Left lung (tissue), 10 donors: ENCODE measurements around the gene COX20. TPM values are rescaled to one million over a fixed set of nuclear protein-coding genes. Genes with fewer than 3 reads are reported as not detected.

Experiments
- ATAC-seq: fragments of 200-7000 bp; cut with Tn5 transposase; one replicate; pipeline ENCODE4 v1.9.1; 2020; ENCODE audit warnings: moderate library complexity
- DNase-seq, 4 donors: peaks; one replicate each; pipeline ENCODE4 v3.0.0-alpha.2; 2013 to 2020
- H3K27ac ChIP-seq, 2 donors: fragments of 200-600 bp; sonication (generic) in 1 of 2; one replicate each; pipeline versions ENCODE4 v1.5.0 to v1.8.0; 2020 to 2021
- H3K27me3 ChIP-seq, 2 donors: fragments of 200-600 bp; sonication (generic) in 1 of 2; one replicate each; pipeline versions ENCODE4 v1.5.0 to v1.8.0; 2020 to 2021
- H3K36me3 ChIP-seq, 2 donors: fragments of 200-600 bp; sonication (generic) in 1 of 2; one replicate each; pipeline versions ENCODE4 v1.5.0 to v1.8.0; 2020 to 2021
- H3K4me1 ChIP-seq, 2 donors: fragments of 200-600 bp; one replicate each; pipeline ENCODE4 v1.8.0; 2021
- H3K4me3 ChIP-seq, 2 donors: fragments of 200-600 bp; sonication (generic) in 1 of 2; one replicate each; pipeline versions ENCODE4 v1.5.0 to v1.8.0; 2020 to 2021; ENCODE audit warnings: mild to moderate bottlenecking in 1 of 2
- H3K9me3 ChIP-seq, 2 donors: fragments of 200-600 bp; sonication (generic) in 1 of 2; one replicate each; pipeline versions ENCODE4 v1.5.0 to v1.8.0; 2020 to 2021
- CTCF ChIP-seq, 2 donors: fragments of 200-600 bp; sonication (generic) in 1 of 2; IDR thresholded peaks; one replicate each; pipeline versions ENCODE4 v1.5.0 to v1.8.0; 2021; ENCODE audit warnings: antibody characterized with exemption in 2 of 2
- intact Hi-C, 2 donors: fragments of 100-400 bp; cut with DNase I; formaldehyde crosslinking; loops; one replicate each; pipeline versions ENCODE4 v1.11.2 to v1.14.2; 2022
- polyA plus RNA-seq, 6 donors: library from polyadenylated mRNA; unstranded; fragments of 120-200 nt; gene quantifications; one replicate each; pipeline ENCODE4 v1.2.1, GENCODE V29; 2013; ENCODE audit not compliant: insufficient read length in 6 of 6
- total RNA-seq, 2 donors: library from RNA; stranded (reverse); fragmentation: NEBNext Ultra II Directional; extraction: Animal tissue kit (Norgen Biotek cat#: 25700); gene quantifications; one replicate each; pipeline ENCODE4 v1.2.1, GENCODE V29; 2021
- donor health status: DM: no; HTN: yes; CAD: no.
- donor health status: DM: no; HTN: no; CAD: no.

Gene COX20
- total and polyA plus RNA-seq, 8 donors = 27.1 to 125 (median 94.8) TPM

- no peak overlapping the region for H3K27ac ChIP-seq
- TF ChIP-seq CTCF (IDR thresholded peaks at IDR 0.05) = peak; percentile 81 to 89
- no peaks in the 10 kb centered on the region for H3K27me3 ChIP-seq
- no peaks in the 10 kb centered on the region for H3K9me3 ChIP-seq
- DNase-seq = peak in 2 of 4 donors; percentile 72 to 76
- no peak overlapping the region for H3K4me3 ChIP-seq
- no peaks in the 10 kb centered on the region for H3K36me3 ChIP-seq
- intact Hi-C loops = loop anchor here in 1 of 2 donors (5.0 kb wide), 1 partner anchor 190 kb away; no protein-coding TSS in a partner anchor
- ATAC-seq = peak; percentile 93
- no peaks in the 10 kb centered on the region for H3K4me1 ChIP-seq
Measured at GRCh38 chr1:244796719-244797406, 38.6 kb upstream of the COX20 start.

- intact Hi-C loops = loop anchor here in 1 of 2 donors (5.0 kb wide), 1 partner anchor 241 kb away; no protein-coding TSS in a partner anchor
- Histone ChIP-seq H3K27ac (no peak overlapping the region), H3K27me3 (no peaks in the 10 kb centered on the region), H3K4me3 (no peak overlapping the region), H3K4me1 (no peaks in the 10 kb centered on the region), H3K9me3 (no peaks in the 10 kb centered on the region), H3K36me3 (no peaks in the 10 kb centered on the region)
- DNase-seq = no peak
- no peak for TF ChIP-seq CTCF (IDR thresholded peaks at IDR 0.05)
- no peak for ATAC-seq
Measured at GRCh38 chr1:244800821-244801220, 34.6 kb upstream of the COX20 start.

GRCh38 chr1:244801246-244801645, 34.2 kb upstream of the COX20 start:
- ATAC-seq (peak; percentile 66), DNase-seq (no peak)
- intact Hi-C loops = loop anchor here in 1 of 2 donors (5.0 kb wide), 1 partner anchor 241 kb away; no protein-coding TSS in a partner anchor
- Histone ChIP-seq H3K9me3 (no peaks in the 10 kb centered on the region), H3K4me1 (no peaks in the 10 kb centered on the region), H3K36me3 (no peaks in the 10 kb centered on the region), H3K4me3 (no peak overlapping the region), H3K27me3 (no peaks in the 10 kb centered on the region), H3K27ac (no peak overlapping the region)
- peak in 1 of 2 donors; percentile 37 for TF ChIP-seq CTCF (IDR thresholded peaks at IDR 0.05)

GRCh38 chr1:244802041-244802440, 33.4 kb upstream of the COX20 start:
- H3K4me1 ChIP-seq = no peaks in the 10 kb centered on the region
- H3K4me3 ChIP-seq = no peak overlapping the region
- H3K27me3 ChIP-seq = no peaks in the 10 kb centered on the region
- ATAC-seq (no peak), DNase-seq (no peak)
- H3K9me3 ChIP-seq = no peaks in the 10 kb centered on the region
- H3K36me3 ChIP-seq = no peaks in the 10 kb centered on the region
- intact Hi-C loops = loop anchor here in 1 of 2 donors (5.0 kb wide), 1 partner anchor 240 kb away; no protein-coding TSS in a partner anchor
- H3K27ac ChIP-seq = no peak overlapping the region
- no peak for TF ChIP-seq CTCF (IDR thresholded peaks at IDR 0.05)

GRCh38 chr1:244802556-244803239, 32.8 kb upstream of the COX20 start:
- Histone ChIP-seq H3K4me1 (no peaks in the 10 kb centered on the region), H3K27ac (no peak overlapping the region), H3K9me3 (no peaks in the 10 kb centered on the region), H3K4me3 (no peak overlapping the region), H3K36me3 (no peaks in the 10 kb centered on the region), H3K27me3 (no peaks in the 10 kb centered on the region)
- intact Hi-C loops = loop anchor here in 1 of 2 donors (5.0 kb wide), 1 partner anchor 240 kb away; no protein-coding TSS in a partner anchor
- no peak for DNase-seq
- ATAC-seq = no peak
- TF ChIP-seq CTCF (IDR thresholded peaks at IDR 0.05) = no peak
